ENCODE results near the gene DRAM1.

DRAM1 gene

GRCh38 chr12:101942250-101942605, 64.8 kb downstream of the DRAM1 start:
- no peak for DNase-seq

DNA sequence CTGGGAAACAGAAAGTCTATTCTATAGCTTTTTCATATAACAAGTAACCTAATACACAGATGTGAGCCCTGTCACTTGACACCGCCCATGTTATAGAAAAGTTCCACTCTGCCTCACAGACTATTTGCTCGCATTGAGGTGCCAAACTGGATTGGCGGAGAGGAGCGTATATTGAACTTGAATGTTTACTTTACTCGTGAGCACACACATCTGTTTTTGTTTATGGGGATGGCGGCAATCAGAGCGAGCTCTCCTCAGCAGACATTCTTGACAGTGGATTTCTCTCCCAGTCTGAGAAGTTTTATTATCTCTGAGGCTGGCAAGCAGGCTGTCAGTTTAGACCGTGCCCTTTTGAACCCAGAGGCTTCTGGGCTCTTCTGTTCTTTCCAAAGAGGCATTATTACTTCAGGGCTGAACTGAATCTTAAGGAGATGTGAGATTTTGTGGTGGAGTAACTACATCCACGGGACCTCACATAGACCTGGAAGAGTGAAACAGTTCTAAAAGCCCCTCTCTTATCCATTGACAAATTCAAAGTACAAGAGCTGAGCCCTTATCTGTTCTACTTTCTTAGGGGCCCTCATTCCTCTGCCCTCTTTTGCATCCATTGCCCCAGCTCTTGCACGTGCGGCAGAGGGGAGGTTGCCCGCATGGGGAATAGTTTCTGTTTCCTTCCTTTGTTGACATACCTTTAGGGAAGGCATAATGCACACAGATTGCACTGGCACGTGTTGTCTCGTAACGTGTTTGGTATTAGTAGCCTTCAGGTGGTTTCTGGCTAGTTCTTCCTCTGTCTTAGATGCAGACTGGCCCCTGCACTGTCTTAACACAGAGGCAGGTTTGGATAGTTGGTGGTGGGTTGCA, 68.2 kb downstream of the DRAM1 start:
- DNase-seq = no peak

DNA sequence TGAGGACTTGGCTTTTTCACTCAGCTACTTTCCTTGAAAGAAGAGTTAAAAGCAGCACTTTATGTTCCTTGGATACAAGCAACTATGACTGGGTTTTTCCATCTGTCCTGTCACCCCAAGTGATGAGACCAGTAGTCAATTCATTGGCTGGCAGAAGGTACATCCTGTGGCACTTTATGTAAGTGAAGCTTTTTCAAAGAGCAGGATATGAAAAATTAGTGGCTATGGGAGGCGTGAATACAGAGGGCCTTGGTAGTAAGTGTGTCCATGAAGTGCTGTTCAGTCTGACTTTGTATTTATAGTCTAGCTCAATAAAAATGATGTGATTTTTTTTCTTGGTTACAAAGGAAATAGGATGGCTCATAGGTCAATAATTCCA, 68.8 kb downstream of the DRAM1 start:
- DNase-seq = no peak

DNA sequence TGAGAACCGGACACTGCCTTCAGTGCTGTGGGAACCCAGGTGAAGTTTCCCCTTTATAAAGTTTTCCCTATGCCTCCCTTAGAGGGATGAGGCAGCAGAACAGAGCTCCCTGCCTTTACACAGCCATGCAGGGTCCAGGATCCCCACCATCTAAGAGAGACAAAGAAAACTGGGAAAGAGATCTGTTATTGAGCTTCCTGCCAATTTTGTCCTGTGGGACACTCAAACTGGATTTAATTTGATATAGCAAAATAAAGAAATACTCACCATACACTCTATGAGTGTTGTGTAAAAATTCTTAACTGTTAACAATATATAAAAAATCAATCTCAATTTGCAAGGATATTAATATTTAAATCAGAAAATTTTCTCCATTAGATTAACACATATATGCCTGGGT, 69.9 kb downstream of the DRAM1 start:
- no peak for DNase-seq

DNA sequence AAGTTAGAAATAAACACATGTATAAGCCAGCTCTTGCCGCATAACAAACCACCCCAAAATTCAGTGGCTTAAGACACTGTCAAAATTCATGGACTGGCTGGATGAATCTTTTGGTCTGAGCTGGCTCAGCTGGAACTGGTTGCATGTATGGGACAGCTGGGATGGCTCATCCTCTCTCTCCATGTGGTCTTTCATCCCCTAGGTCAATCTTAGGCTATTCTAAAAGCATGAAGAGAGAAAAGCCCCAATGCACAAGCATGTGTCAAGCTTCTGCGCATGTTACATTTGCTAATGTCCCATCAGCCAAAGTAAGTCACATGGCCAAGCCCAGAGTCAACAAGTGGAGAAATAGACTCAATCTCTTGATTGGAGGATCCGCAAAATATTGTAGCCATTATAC, 71.0 kb downstream of the DRAM1 start:
- no peak for DNase-seq

GRCh38 chr12:101951002-101951670, 73.8 kb downstream of the DRAM1 start:
- DNase-seq = no peak

- no peak for DNase-seq
Measured at GRCh38 chr12:101954113-101954512, 76.7 kb downstream of the DRAM1 start.

DNA sequence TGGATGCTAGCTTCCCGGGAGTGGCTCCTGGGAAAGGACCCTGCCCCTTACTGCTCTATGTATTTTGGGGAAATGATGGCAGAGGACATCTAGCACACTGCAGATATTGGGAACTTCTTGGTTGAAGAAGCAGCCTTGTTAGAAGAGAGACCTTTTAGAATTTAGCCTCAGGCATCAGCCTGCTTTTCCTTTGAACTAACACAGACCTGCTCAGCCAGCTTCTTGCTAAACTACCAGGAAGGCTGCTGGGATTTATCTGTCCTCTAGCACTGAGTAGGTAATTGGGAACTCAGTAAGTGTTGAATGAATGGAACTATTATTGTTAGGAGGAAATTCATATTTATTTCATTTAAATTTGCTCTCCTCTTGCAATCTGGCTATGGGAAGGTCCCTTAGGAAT, 77.3 kb downstream of the DRAM1 start:
- no peak for DNase-seq

DNA sequence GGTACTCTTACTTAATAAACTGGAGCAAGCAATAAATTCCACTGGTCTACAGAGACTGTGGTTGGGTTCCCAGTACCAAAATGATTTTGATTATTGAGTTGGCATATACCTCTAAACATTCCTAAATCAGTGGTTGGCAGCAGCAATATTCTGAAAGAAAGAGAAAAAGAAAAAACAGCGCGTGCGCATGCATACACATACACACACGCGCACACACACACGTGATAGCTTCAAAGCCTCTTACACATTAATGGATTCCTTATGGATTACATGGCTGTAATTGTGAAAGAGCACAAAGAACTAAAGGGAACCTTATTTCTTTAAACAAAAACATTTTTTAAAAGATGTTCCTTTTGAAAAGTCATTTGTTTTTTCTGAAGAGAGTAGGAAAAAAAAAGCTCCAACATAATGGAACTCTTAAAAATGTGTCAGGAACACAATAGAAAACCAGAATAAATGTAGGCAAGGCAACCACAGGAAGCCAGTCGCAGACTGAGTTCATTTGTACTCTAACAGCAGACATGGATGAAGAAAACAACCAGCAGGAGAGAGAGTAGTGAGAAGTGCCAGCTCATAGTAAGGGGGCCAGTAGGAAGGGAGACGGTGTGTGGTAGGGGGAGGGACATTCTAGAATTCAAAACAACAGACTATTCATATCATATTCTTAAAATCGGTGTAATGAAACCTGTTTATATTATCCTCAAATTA, 80.0 kb downstream of the DRAM1 start:
- DNase-seq = no peak

- no peak for DNase-seq
Measured at GRCh38 chr12:101959607-101960006, 82.2 kb downstream of the DRAM1 start.

- DNase-seq = no peak
Measured at GRCh38 chr12:101962486-101962885, 85.1 kb downstream of the DRAM1 start.

GRCh38 chr12:101963697-101964096, 86.3 kb downstream of the DRAM1 start:
- DNase-seq = no peak

GRCh38 chr12:101966496-101966895, 89.1 kb downstream of the DRAM1 start:
- DNase-seq = no peak

GRCh38 chr12:101967506-101967905, 90.1 kb downstream of the DRAM1 start:
- DNase-seq = no peak

DNA sequence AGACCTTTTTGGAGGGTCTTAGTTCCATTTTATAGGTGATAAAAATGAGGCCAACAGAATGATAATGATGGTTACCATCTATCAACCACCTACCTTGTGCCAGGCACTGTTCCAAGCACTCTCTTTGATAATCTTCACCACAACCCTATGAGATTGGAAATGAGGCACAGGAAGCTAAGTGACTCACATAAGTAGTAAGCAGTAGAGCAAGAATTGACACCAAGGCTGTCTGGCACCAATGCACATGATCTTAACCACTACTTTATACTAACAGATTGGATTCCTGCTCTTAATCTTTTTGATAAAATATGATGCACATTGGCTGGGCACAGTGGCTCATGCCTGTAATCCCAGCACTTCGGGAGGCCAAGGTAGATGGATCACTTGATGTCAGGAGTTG, 91.4 kb downstream of the DRAM1 start:
- DNase-seq = no peak
